B cell (primary cell): ENCODE results near the gene GSX2. TPM values are rescaled to one million over a fixed set of nuclear protein-coding genes. Genes with fewer than 3 reads are reported as not detected.
"Not testable (repeated sequence)": the region's sequence is repeated elsewhere in the genome, so short reads cannot be mapped to it uniquely, and the experiment has no call there.

Source experiments
- ATAC-seq: fragments of 200-7000 bp; cut with Tn5 transposase; one replicate; pipeline ENCODE4 v1.10.0; 2021; ENCODE audit warnings: low read depth, mild to moderate bottlenecking, moderate number of reproducible peaks, moderate library complexity
- CTCF ChIA-PET: fragments of 350-600 bp; sonication (Branson Sonifier 250); formaldehyde crosslinking; loops from one replicate; lab custom pipeline; 2021; ENCODE audit warnings: antibody characterized with exemption, inconsistent platforms; lab: Charles Lee
- POLR2A ChIA-PET: fragments of 350-600 bp; sonication (Branson Sonifier 250); formaldehyde crosslinking; loops from one replicate; lab custom pipeline; 2021; ENCODE audit warnings: antibody characterized with exemption; lab: Charles Lee
- DNase-seq: peaks from one replicate; pipeline ENCODE4 v3.0.0; 2013
- H2AFZ ChIP-seq: 2 replicates; pipeline ENCODE4 v1.6.1; 2012; ENCODE audit warnings: mild to moderate bottlenecking, low read depth, low read length; ENCODE audit not compliant: insufficient read depth, poor library complexity, severe bottlenecking
- H3K27ac ChIP-seq, 2 donors: 1 replicate in 1 of 2; 2 replicates in 1 of 2; pipeline ENCODE4 v1.5.1; 2012 to 2013; ENCODE audit warnings: low read length in 2 of 2, mild to moderate bottlenecking in 2 of 2, moderate library complexity in 1 of 2
- H3K27me3 ChIP-seq, 4 experiments: fragments of 200-600 bp in 1 of 4; sonication (generic) in 1 of 4; replicated peaks in 1 of 4; 1 replicate in 2 of 4; 2 replicates in 2 of 4; pipeline versions ENCODE4 v1.6.1 to v1.7.0; 2013 to 2016; ENCODE audit warnings: low read length in 3 of 4, mild to moderate bottlenecking in 2 of 4, mixed read lengths in 1 of 4, moderate library complexity in 1 of 4; ENCODE audit not compliant: insufficient read depth in 4 of 4, control insufficient read depth in 3 of 4; ENCODE audit errors: control extremely low read depth in 1 of 4
- H3K36me3 ChIP-seq, 2 experiments: replicated peaks in 1 of 2; 1 replicate in 1 of 2; 2 replicates in 1 of 2; pipeline versions ENCODE4 v1.6.1 to v1.7.1; 2013; ENCODE audit warnings: low read length in 1 of 2; ENCODE audit not compliant: insufficient read depth in 2 of 2, control insufficient read depth in 1 of 2; ENCODE audit errors: control extremely low read depth in 1 of 2, extremely low read depth in 1 of 2
- H3K4me1 ChIP-seq, 2 donors: fragments of 200-600 bp in 1 of 2; sonication (generic) in 1 of 2; 1 replicate in 1 of 2; 2 replicates in 1 of 2; pipeline versions ENCODE4 v1.5.1 to v1.6.1; 2013 to 2017; ENCODE audit warnings: low read length in 2 of 2; ENCODE audit not compliant: control insufficient read depth in 2 of 2, insufficient read depth in 2 of 2
- H3K4me2 ChIP-seq: replicated peaks from 2 replicates; pipeline ENCODE3; 2012; ENCODE audit warnings: mild to moderate bottlenecking, low read depth, low read length; ENCODE audit not compliant: poor library complexity, severe bottlenecking
- H3K4me3 ChIP-seq, 5 experiments: fragments of 200-600 bp in 1 of 5; sonication (generic) in 1 of 5; 1 replicate in 3 of 5; 2 replicates in 2 of 5; pipeline versions ENCODE4 v1.5.1 to v1.7.0; 2011 to 2016; ENCODE audit warnings: low read length in 4 of 5, mild to moderate bottlenecking in 4 of 5, low read depth in 2 of 5, control low read depth in 1 of 5, moderate library complexity in 1 of 5; ENCODE audit not compliant: insufficient read depth in 1 of 5; ENCODE audit errors: control extremely low read depth in 1 of 5, extremely low read depth in 1 of 5
- H3K79me2 ChIP-seq: fragments of 200-600 bp; sonication (generic); one replicate; pipeline ENCODE4 v1.6.0; 2016; ENCODE audit warnings: low read length; ENCODE audit not compliant: control insufficient read depth, insufficient read depth
- H3K9ac ChIP-seq: fragments of 200-600 bp; sonication (generic); 2 replicates; pipeline ENCODE4 v1.6.1; 2017; ENCODE audit warnings: mild to moderate bottlenecking, low read length, moderate library complexity
- H3K9me3 ChIP-seq, 3 donors: one replicate each; pipeline versions ENCODE4 v1.6.1 to v1.7.1; 2013; ENCODE audit warnings: low read length in 2 of 3; ENCODE audit not compliant: control insufficient read depth in 2 of 3, insufficient read depth in 1 of 3; ENCODE audit errors: control extremely low read depth in 1 of 3
- H4K20me1 ChIP-seq: 2 replicates; pipeline ENCODE4 v1.6.0; 2012; ENCODE audit warnings: mild to moderate bottlenecking, low read length; ENCODE audit not compliant: insufficient read depth, control insufficient read depth, poor library complexity, severe bottlenecking
- H3K27ac Mint-ChIP-seq: one replicate; pipeline ENCODE4 v1.8.0; 2021; ENCODE audit warnings: mixed read lengths
- H3K27me3 Mint-ChIP-seq: one replicate; pipeline ENCODE4 v1.8.0; 2021; ENCODE audit warnings: mixed read lengths
- H3K4me1 Mint-ChIP-seq: one replicate; pipeline ENCODE4 v1.8.0; 2021; ENCODE audit warnings: mixed read lengths
- H3K4me3 Mint-ChIP-seq: one replicate; pipeline ENCODE4 v1.8.0; 2021; ENCODE audit warnings: mixed read lengths
- H3K9me3 Mint-ChIP-seq: one replicate; pipeline ENCODE4 v1.8.0; 2022; ENCODE audit warnings: mixed read lengths; ENCODE audit not compliant: insufficient read depth
- CTCF ChIP-seq: fragments of 200-600 bp; IDR thresholded peaks from one replicate; pipeline ENCODE4 v1.8.0; 2022; ENCODE audit warnings: antibody characterized with exemption, mild to moderate bottlenecking
- EZH2 ChIP-seq: IDR thresholded peaks from 2 replicates; pipeline ENCODE4 v1.6.1; 2012; ENCODE audit warnings: borderline replicate concordance, low read depth, mild to moderate bottlenecking, moderate library complexity, low read length; ENCODE audit not compliant: insufficient read depth, poor library complexity, severe bottlenecking
- WGBS: methylation state at CpG from one replicate; pipeline ENCODE4 v1.1.5; 2013; ENCODE audit warnings: missing lambda C conversion rate; ENCODE audit not compliant: insufficient coverage; 5-methylcytosine and 5-hydroxymethylcytosine counted together
- intact Hi-C: fragments of 100-400 bp; cut with micrococcal nuclease; formaldehyde crosslinking; loops from one replicate; pipeline ENCODE4 v1.10.0; 2022
- polyA plus RNA-seq: library from polyadenylated mRNA; depleted of rRNA; stranded (reverse); fragments of >200 nt; gene quantifications from 2 replicates; pipeline ENCODE4 v1.2.3, GENCODE V29; 2012
- total RNA-seq, 2 donors: library from RNA; stranded (reverse); fragments of 120-200 nt in 1 of 2; gene quantifications; 1 replicate in 1 of 2; 2 replicates in 1 of 2; pipeline versions ENCODE4 v1.2.3 to v1.2.4, GENCODE V29; 2013 to 2022

The GSX2 gene
- total and polyA plus RNA-seq, 2 donors (not counting 1 experiment from before 2014, with no cell fraction given) = 0.34 to 0.47 TPM

- H3K27me3 Mint-ChIP-seq = peaks cover 25% of the 10 kb centered on the region
Observed at GRCh38 chr4:54120518-54120917, 20.6 kb downstream of the GSX2 start.

GRCh38 chr4:54127660-54128059 is 27.7 kb downstream of the GSX2 start:
- Mint-ChIP-seq H3K27me3 (peaks cover 9% of the 10 kb centered on the region), H3K4me1 (no peaks in the 10 kb centered on the region), H3K9me3 (peaks cover 4% of the 10 kb centered on the region), H3K27ac (no peak overlapping the region), H3K4me3 (no peak overlapping the region)
- H3K4me3 ChIP-seq = no peak overlapping the region
- no peak overlapping the region for H3K27ac ChIP-seq
- CTCF ChIA-PET = no interaction called here
- no peaks in the 10 kb centered on the region for H4K20me1 ChIP-seq
- TF ChIP-seq EZH2 (no peak), CTCF (no peak)
- no peaks in the 10 kb centered on the region for H3K4me1 ChIP-seq
- peaks cover 0 to 7% (median 3%) of the 10 kb centered on the region in 3 donors for H3K9me3 ChIP-seq
- H2AFZ ChIP-seq = no peak overlapping the region
- no peaks in the 10 kb centered on the region for H3K36me3 ChIP-seq
- POLR2A ChIA-PET = no interaction called here
- H3K79me2 ChIP-seq = no peaks in the 10 kb centered on the region
- no CpG with 5 or more reads among the region's 1 CpG for WGBS
- ATAC-seq = no peak
- no peak overlapping the region for H3K4me2 ChIP-seq
- H3K27me3 ChIP-seq = no peaks in the 10 kb centered on the region
- no peak overlapping the region for H3K9ac ChIP-seq
- intact Hi-C loops = no loop called here
- no peak for DNase-seq

More at GRCh38 chr4:54120518-54120917, 20.6 kb downstream of the GSX2 start:
- H3K4me1 Mint-ChIP-seq = no peaks in the 10 kb centered on the region
- Histone ChIP-seq H3K27me3 (no peaks in the 10 kb centered on the region), H3K4me3 (no peak overlapping the region), H3K27ac (no peak overlapping the region), H3K36me3 (no peaks in the 10 kb centered on the region), H3K4me1 (no peaks in the 10 kb centered on the region), H3K79me2 (no peaks in the 10 kb centered on the region), H4K20me1 (no peaks in the 10 kb centered on the region), H3K9me3 (peaks cover 0 to 2% (median 0%) of the 10 kb centered on the region in 3 donors), H2AFZ (no peak overlapping the region), H3K9ac (no peak overlapping the region), H3K4me2 (no peak overlapping the region)
- no peaks in the 10 kb centered on the region for H3K9me3 Mint-ChIP-seq
- POLR2A ChIA-PET = no interaction called here
- H3K4me3 Mint-ChIP-seq = no peak overlapping the region
- no peak for DNase-seq
- intact Hi-C loops = no loop called here
- no peak overlapping the region for H3K27ac Mint-ChIP-seq
- TF ChIP-seq CTCF (no peak), EZH2 (no peak)
- CTCF ChIA-PET = no interaction called here
- no peak for ATAC-seq

- H3K4me3 ChIP-seq, ATAC-seq, H3K4me1 Mint-ChIP-seq, H3K4me3 Mint-ChIP-seq, H3K4me1 ChIP-seq, H3K27ac ChIP-seq, H3K9ac ChIP-seq, H3K36me3 ChIP-seq, H3K27me3 Mint-ChIP-seq, H3K79me2 ChIP-seq, H3K27me3 ChIP-seq, intact Hi-C loops, H3K27ac Mint-ChIP-seq, H4K20me1 ChIP-seq, H3K9me3 ChIP-seq, H3K4me2 ChIP-seq, POLR2A ChIA-PET, DNase-seq, H3K9me3 Mint-ChIP-seq, H2AFZ ChIP-seq: not testable (repeated sequence)
- WGBS = no CpG with 5 or more reads among the region's 2 CpGs
- CTCF ChIA-PET = interaction anchor here (0.8 kb wide), 1 partner anchor 106 kb away, joined by 3 read pairs; no protein-coding TSS in a partner anchor
Observed at GRCh38 chr4:54128694-54129093, 28.7 kb downstream of the GSX2 start.
